HG03432 (cell line): Measurements from ENCODE around the gene C1QTNF7.

Experiments
- ATAC-seq: cut with Tn5 transposase; IDR thresholded peaks from one replicate; pipeline ENCODE4 v1.9.1; 2021; ENCODE audit warnings: mild to moderate bottlenecking, moderate library complexity; ENCODE audit not compliant: unreplicated experiment

The C1QTNF7 gene, protein sequence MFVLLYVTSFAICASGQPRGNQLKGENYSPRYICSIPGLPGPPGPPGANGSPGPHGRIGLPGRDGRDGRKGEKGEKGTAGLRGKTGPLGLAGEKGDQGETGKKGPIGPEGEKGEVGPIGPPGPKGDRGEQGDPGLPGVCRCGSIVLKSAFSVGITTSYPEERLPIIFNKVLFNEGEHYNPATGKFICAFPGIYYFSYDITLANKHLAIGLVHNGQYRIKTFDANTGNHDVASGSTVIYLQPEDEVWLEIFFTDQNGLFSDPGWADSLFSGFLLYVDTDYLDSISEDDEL

DNA sequence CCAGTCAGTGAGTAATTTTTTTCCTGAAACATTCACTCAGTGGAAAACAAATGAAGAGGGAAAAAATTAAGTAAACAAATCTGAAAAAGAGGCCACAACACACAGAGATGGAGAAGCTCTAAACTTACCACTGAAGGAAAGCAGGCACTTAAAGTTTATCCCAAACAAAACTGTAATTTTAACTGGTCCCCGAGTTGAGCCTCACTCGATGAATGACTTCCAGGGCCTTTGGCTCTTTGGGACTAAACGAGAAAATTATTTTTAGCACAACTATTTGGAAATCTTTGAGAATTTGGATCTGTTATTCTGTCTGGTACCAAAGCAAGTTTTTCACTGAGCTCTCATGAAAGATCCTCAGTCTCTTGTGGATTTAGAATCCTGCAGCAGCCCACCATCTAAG is at the start of gene C1QTNF7:
TSS of gene C1QTNF7 (plus strand) at position 333 of the 400 bp plus-strand sequence. CDS start 7,711 bp downstream, outside the sequence.
- ATAC-seq, result no peak

- no peak for ATAC-seq
Observed at GRCh38 chr4:15378062-15378461, 49.8 kb upstream of the C1QTNF7 start.

- ATAC-seq, result no peak
Observed at GRCh38 chr4:15378493-15378892, 49.3 kb upstream of the C1QTNF7 start.

DNA sequence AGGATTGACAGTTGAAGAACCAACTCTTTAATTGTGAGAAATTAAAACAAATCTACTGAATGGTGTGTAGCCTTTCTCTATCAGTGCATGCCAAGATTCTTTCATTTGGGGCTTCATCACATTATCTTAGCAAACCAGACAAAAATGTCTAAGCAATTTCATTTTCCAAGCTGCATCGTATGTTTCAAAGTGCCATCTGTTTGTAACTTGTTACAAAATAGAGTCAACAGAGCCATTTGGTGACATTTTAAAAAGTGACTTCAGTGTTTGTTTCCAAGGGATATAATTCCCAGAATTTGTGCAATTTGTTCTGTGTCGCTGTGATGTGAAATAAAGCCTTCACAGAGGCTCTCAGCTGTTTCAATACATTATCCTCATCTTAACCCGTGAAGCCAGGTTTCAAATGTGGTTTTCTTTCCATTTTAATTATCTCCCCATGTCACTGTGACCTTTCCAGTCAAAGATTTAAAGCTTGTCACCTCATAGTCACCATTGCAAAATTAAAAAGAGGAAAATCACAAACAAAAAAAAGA is 46.0 kb upstream of the C1QTNF7 start:
- no peak for ATAC-seq

DNA sequence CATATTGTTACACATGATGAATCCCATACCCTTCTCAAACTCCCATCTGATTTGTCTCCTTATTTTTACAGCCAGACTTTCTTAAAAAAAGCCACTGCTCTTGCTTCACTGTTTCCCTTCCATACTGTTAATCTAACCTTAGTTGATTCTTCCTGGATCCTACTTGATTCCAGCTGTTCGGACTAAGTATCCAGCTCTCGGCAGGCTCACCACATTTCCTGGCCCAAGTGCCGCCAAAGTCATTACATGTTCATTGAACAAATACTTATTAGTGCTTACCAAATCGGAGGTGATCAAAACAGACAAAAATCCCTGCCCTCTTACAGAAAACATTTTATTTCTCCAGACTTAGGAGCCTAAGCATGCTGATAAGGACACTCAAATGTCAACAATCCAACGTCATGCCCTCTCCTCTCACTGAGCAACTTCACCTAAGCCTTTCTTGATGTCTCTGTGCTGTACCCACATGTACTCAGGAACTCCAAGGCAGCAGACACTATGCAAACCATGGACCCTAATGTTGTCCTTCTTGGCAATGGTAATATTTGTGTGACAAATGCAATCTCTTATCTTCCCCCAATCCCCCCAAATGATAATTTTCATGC is 45.1 kb upstream of the C1QTNF7 start:
- no peak for ATAC-seq

- no peak for ATAC-seq
Observed at GRCh38 chr4:15385515-15385914, 42.3 kb upstream of the C1QTNF7 start.

DNA sequence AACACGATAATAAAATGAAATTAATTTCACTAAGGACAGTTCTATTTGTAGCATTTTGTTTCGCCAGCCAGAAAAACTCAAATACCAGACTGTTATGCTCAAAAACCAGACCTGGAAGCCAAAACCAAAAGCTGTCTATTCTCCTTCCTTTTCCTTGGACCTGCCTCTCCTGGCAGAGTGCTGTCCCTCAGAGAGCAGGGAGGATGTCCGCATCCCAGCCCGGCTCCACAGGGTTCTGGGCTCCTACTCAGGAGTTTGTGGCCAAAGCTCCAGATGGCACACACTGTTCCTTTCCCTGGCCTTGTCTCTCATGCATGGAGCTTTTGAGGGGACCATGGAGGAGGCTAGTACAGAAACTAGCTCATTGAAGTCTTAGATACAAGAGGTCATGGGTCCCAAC is 41.9 kb upstream of the C1QTNF7 start:
- no peak for ATAC-seq

GRCh38 chr4:15390494-15390893 is 37.3 kb upstream of the C1QTNF7 start:
- no peak for ATAC-seq

GRCh38 chr4:15392053-15392805 is 35.6 kb upstream of the C1QTNF7 start:
- no peak for ATAC-seq

GRCh38 chr4:15395311-15395710 is 32.5 kb upstream of the C1QTNF7 start:
- no peak for ATAC-seq

GRCh38 chr4:15396157-15396800 is 31.6 kb upstream of the C1QTNF7 start:
- ATAC-seq, result peak; percentile 81

DNA sequence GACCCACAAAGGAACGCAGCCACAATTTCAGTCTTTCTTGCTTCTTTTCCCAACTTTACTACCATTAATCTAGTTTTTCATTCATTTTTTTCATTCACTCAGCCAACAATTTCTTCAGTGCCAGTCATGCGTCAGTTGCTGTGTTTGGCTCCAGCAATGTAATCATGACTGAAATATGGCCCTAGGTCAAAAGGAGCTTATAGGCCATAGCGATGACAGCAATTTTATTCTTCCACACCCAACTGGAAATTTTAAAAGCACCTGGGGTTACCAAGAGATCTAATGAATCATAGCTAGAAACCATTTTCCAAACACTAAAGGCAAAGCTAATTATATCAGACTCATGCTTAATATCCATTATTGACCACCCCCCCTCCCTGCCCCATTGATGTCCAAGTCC is 29.8 kb upstream of the C1QTNF7 start:
- no peak for ATAC-seq

DNA sequence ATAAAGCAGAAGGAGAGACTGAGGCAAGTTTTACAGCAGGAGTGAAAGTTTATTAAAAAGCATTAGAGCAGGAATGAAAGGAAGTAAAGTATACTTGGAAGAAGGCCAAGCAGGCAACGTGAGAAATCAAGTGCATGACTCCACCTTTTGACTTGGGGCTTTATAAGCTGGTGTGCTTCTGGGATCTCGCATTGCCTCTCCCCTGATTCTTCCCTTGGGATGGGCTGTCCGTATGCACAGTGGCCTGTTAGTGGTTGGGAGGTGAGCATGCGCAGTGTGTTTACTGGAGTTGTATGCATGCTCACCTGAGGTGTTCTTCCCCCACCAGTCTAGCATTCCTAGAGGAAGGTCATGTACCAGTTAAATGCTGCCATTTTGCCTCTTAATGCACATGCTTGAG is 29.1 kb upstream of the C1QTNF7 start:
- ATAC-seq, result no peak

GRCh38 chr4:15400226-15400625 is 27.6 kb upstream of the C1QTNF7 start:
- no peak for ATAC-seq

- ATAC-seq, result peak; percentile 63
Observed at GRCh38 chr4:15400981-15401671, 26.7 kb upstream of the C1QTNF7 start.

- ATAC-seq, result no peak
Observed at GRCh38 chr4:15402146-15402545, 25.7 kb upstream of the C1QTNF7 start.

GRCh38 chr4:15402974-15403373 is 24.9 kb upstream of the C1QTNF7 start:
- no peak for ATAC-seq

GRCh38 chr4:15405018-15405417 is 22.8 kb upstream of the C1QTNF7 start:
- ATAC-seq, result no peak

DNA sequence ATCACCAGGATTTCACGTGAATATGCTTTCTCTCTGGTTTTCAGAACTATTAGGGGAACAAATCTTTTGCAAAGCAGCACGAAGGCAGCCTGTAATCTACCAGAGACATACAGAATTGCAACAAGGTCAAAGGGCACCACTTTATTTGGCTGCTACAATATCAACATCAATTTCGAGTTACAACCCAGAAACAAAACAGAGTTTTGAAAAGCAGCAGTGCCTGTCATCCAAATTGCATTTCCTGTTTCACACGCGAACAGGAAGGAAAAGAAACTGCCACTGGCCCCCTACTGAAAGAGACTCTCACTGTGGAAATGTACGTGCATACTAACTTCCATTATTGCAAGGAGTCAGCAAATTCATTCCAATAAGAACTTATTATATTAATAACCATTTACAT is 17.1 kb upstream of the C1QTNF7 start:
- ATAC-seq, result peak; percentile 53

DNA sequence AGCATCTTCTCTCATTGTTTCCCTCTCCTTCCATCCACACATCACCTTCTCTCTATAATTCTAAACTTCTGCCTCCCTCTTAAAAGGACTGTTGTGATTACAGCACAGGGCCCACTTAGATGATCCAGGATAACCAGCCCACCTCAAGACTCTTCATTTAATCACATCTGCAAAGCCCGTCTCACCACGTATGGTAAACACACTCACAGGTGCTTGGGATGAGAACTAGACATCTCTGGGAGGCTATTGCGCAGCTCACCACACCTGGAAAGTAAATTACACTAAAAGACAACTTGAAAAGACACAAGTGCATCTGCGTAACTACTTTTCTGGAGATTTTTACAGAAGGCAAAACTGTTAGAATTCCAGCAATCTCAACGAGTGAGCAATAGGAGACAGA is 15.4 kb upstream of the C1QTNF7 start:
- no peak for ATAC-seq
